Renal pelvis (tissue), 12 donors: Measurements from ENCODE around the gene PSMD14. TPM values are rescaled to one million over a fixed set of nuclear protein-coding genes. Genes with fewer than 3 reads are reported as not detected.
"Not testable (repeated sequence)": the region's sequence is repeated elsewhere in the genome, so short reads cannot be mapped to it uniquely, and the experiment has no call there.

ENCODE experiments used
- DNase-seq: peaks from one replicate; pipeline ENCODE4 v3.0.0-alpha.2; 2013
- long read RNA-seq, 16 experiments: transcript quantifications; one replicate each; lab custom pipeline, GENCODE V29; 2026
- polyA plus RNA-seq, 3 donors: library from polyadenylated mRNA; unstranded; fragments of 120-200 nt; gene quantifications; one replicate each; pipeline ENCODE4 v1.2.1, GENCODE V29; 2013; ENCODE audit not compliant: insufficient read length in 3 of 3

Gene PSMD14
- polyA plus RNA-seq = 10 to 100 TPM; 44.9 to 55.1 (median 51.9) TPM
- long read RNA-seq, donor 1, full-length matches to known transcripts = 34 of 41 reads
- long read RNA-seq, donor 1, partial matches to known transcripts = 7 of 41 reads
- long read RNA-seq, donor 1, other reads (novel, unspliced or antisense) = 0 of 41 reads
- long read RNA-seq, donor 2, full-length matches to known transcripts = 45 of 50 reads
- long read RNA-seq, donor 2, partial matches to known transcripts = 0 of 50 reads
- long read RNA-seq, donor 2, other reads (novel, unspliced or antisense) = 5 of 50 reads
- long read RNA-seq, donor 3, transcript PSMD14-201 (12 exons, 1,954 nt) = major isoform, 34 of 47 reads
- long read RNA-seq, donor 3, partial matches to known transcripts = 11 of 47 reads
- long read RNA-seq, donor 3, other reads (novel, unspliced or antisense) = 0 of 47 reads
- long read RNA-seq, donor 4, transcript PSMD14-201 (12 exons, 1,954 nt) = major isoform, 37 of 39 reads
- long read RNA-seq, donor 4, partial matches to known transcripts = 0 of 39 reads
- long read RNA-seq, donor 4, other reads (novel, unspliced or antisense) = 0 of 39 reads
- long read RNA-seq, donor 5, transcript PSMD14-201 (12 exons, 1,954 nt) = major isoform, 13 of 14 reads
- long read RNA-seq, donor 5, partial matches to known transcripts = 0 of 14 reads
- long read RNA-seq, donor 5, other reads (novel, unspliced or antisense) = 0 of 14 reads
- long read RNA-seq, donor 6, full-length matches to known transcripts = 24 of 29 reads
- long read RNA-seq, donor 6, partial matches to known transcripts = 5 of 29 reads
- long read RNA-seq, donor 6, other reads (novel, unspliced or antisense) = 0 of 29 reads
- long read RNA-seq, donor 7, transcript PSMD14-201 (12 exons, 1,954 nt) = major isoform, 25 of 30 reads
- long read RNA-seq, donor 7, partial matches to known transcripts = 0 of 30 reads
- long read RNA-seq, donor 7, other reads (novel, unspliced or antisense) = 5 of 30 reads
- long read RNA-seq, donor 8, transcript PSMD14-201 (12 exons, 1,954 nt) = major isoform, 9 of 9 reads
- long read RNA-seq, donor 8, partial matches to known transcripts = 0 of 9 reads
- long read RNA-seq, donor 8, other reads (novel, unspliced or antisense) = 0 of 9 reads
- long read RNA-seq, donor 9, full-length matches to known transcripts = 33 of 39 reads
- long read RNA-seq, donor 9, partial matches to known transcripts = 6 of 39 reads
- long read RNA-seq, donor 9, other reads (novel, unspliced or antisense) = 0 of 39 reads
- long read RNA-seq, donor 10, transcript PSMD14-201 (12 exons, 1,954 nt) = major isoform, 23 of 24 reads
- long read RNA-seq, donor 10, partial matches to known transcripts = 0 of 24 reads
- long read RNA-seq, donor 10, other reads (novel, unspliced or antisense) = 0 of 24 reads
- long read RNA-seq, donor 11, transcript PSMD14-201 (12 exons, 1,954 nt) = major isoform, 24 of 25 reads
- long read RNA-seq, donor 11, partial matches to known transcripts = 0 of 25 reads
- long read RNA-seq, donor 11, other reads (novel, unspliced or antisense) = 0 of 25 reads
- long read RNA-seq, donor 12, transcript PSMD14-201 (12 exons, 1,954 nt) = major isoform, 32 of 41 reads
- long read RNA-seq, donor 12, partial matches to known transcripts = 0 of 41 reads
- long read RNA-seq, donor 12, other reads (novel, unspliced or antisense) = 5 of 41 reads
- long read RNA-seq, donor 13, full-length matches to known transcripts = 15 of 15 reads
- long read RNA-seq, donor 13, partial matches to known transcripts = 0 of 15 reads
- long read RNA-seq, donor 13, other reads (novel, unspliced or antisense) = 0 of 15 reads
- long read RNA-seq, donor 14 = 0 reads
- long read RNA-seq, donor 15, full-length matches to known transcripts = 34 of 467 reads
- long read RNA-seq, donor 15, partial matches to known transcripts = 433 of 467 reads
- long read RNA-seq, donor 15, other reads (novel, unspliced or antisense) = 0 of 467 reads
- long read RNA-seq, donor 16, full-length matches to known transcripts = 43 of 43 reads
- long read RNA-seq, donor 16, partial matches to known transcripts = 0 of 43 reads
- long read RNA-seq, donor 16, other reads (novel, unspliced or antisense) = 0 of 43 reads

GRCh38 chr2:161308178-161308955, at the start of gene PSMD14:
PSMD14 (plus strand) TSS chr2:161308425; CDS start chr2:161318826, 10,401 bp downstream.
- DNase-seq = peak; percentile 91

GRCh38 chr2:161265874-161266273, 42.4 kb upstream of the PSMD14 start:
- DNase-seq = no peak

GRCh38 chr2:161269111-161269510, 39.1 kb upstream of the PSMD14 start:
- DNase-seq = no peak

GRCh38 chr2:161273038-161273760, 35.0 kb upstream of the PSMD14 start:
- peak; percentile 20 for DNase-seq

DNA sequence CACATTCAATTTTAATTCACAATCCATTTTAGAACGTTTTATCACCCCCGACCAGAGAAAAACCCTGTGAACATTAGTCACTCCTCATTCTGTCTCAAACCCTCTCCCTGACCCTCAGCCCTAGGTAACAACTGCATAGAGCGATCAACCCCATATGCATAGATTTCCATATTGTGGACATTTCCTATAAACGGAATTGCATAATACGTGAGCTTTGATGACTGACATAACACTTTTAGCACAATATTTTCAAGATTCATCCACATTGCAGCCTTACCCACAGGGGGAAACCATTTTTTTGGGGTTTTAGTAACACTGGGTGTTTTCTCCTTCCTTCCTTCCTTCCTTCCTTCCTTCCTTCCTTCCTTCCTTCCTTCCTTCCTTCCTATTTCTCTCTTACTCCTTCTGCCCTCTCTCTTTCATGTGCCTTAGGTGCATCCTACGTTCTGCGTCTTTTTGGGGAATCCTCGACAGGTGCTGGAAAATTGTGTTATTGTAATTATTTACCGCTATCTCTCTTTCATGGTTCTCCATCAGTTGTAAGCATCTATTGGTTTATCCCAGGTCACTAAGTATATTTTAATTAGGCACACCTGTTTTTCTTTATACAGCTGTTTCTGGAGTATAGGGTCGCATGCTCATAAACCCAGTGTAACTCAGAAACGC, 29.5 kb upstream of the PSMD14 start:
- DNase-seq = not testable (repeated sequence)

DNA sequence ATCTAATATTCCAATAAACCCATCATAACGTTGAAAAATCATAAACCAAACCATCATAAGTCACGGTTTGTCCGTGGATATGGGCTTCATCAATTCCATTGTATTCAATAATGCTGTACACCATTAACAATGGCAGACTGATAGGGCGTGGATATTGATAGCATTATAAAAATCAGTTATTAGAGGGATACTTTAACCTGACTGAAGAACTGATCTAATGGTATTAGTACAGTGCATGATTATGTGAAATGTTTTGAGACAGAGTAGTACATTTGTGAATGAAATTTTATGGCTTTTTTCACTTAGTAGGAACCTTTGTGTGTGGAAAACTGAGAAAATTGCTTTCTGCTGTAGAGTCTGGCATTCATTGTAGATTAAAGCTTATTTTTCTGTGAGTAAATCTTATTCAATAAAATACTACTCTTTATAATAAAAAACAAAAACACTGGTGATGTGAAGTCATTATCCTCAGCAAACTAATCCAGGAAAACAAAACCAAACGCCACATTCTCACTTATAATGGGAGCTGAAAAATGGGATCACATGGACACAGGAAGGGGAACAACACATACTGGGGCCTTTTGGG, 28.9 kb upstream of the PSMD14 start:
- DNase-seq = not testable (repeated sequence)

- not testable (repeated sequence) for DNase-seq
Observed at GRCh38 chr2:161280906-161281323, 27.3 kb upstream of the PSMD14 start.

DNA sequence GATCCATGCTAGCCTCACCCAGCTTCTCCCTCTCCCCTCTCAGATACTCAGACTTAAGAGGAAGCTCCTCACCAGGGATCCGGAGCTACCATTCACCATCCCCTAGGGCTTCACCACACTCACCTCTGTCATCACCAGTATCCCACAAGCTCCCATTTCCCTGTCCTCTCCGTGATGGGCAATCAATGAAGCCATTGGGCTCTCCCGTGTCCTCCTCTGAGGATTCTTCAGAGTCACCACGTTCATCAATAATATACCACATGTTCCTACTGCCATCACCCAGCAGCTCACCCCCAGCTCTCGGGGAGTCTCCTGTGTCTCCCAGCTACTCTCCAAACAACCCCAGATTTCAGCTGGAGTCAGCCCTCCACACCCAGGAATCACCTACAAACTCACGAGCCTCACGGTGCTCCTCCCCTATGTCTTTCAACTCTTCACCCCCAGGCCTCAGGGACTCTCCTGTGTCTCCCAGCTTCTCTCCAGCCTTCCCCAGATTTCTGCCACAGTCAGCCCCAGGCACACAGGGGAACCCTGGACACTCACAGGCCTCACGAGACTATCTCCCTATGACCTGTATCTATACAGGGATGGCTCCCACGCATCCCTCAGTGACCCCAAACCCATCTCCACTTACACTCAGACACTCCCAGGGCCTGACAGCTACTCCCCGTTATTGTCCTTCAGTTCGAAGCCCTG, 26.5 kb upstream of the PSMD14 start:
- not testable (repeated sequence) for DNase-seq

DNA sequence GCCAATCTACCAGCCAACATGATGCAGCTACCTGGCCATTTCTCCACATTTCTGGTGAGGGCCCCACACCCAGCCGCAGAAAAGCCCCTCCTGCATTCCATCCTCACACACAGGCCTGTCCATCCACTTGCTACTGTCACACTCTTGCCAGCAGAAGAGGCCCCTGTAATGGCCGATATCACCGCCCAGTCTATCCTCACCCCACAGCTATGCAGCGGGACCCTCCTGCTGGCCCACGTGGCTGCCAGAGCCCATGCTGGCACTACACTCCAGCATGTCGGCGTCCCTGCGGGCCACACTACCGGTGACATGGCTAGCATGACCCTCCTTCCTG, 25.9 kb upstream of the PSMD14 start:
- not testable (repeated sequence) for DNase-seq

DNA sequence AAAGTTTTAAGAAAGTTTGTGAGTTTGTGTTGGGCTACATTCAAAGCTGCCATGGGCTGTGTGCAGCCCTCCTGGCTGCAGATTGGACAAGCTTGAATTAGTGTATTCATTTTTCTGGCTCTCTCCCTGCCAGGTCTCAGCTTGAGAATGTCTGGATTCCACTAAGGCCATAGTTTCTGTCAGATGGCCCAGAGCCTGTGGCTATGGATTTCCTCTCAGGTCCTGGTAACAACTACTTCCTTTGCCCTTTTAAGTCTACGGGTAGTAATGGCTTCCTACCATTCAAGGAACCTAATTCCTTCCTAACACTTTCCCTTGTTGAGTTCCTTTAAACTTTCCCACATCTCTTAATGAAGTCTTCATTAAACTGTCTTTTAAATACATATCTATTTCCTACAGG, 24.3 kb upstream of the PSMD14 start:
- DNase-seq = no peak

GRCh38 chr2:161303535-161304050, 4.6 kb upstream of the PSMD14 start:
- DNase-seq = no peak

- no peak for DNase-seq
Observed at GRCh38 chr2:161306919-161307318, 1.3 kb upstream of the PSMD14 start.

DNA sequence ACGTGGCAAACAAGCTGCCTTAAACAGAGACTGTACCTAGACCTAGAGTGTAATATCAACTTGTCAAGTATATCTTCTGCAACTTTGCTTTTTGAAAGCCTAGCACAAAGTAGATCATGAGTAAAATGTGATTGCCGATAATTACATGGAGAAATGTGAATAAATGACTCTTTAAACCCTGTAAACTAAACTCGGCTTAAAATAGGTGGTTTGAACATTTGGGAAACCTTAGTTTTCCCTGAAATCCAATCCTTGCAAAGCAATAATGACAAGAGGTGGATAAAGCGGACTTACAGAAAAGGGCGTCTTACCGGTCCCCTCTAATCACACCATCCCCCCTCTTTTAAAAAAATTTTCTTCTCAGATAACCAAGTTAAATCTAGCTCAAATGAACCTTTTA, 549 bp upstream of the PSMD14 start:
- no peak for DNase-seq

DNA sequence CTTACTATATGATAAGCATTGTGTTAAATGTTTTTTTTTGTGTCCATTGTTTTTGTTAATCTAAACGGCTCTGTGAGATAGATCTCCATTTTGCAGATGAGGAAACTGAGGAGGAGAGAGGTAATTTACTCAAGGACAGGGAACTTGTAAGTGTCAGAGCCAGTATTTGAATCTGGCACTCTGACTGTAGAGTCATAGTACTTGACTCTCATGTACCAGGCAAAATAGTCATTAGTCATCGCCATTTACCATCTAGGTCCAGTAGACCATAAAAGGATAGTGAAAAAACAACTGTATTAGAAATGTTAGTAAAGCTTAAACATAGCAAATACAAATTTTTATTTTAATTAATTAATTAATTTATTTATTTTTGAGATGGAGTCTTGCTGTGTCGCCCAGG, 4.8 kb downstream of the PSMD14 start:
- DNase-seq = no peak

- DNase-seq = no peak
Observed at GRCh38 chr2:161315380-161315779, 7.2 kb downstream of the PSMD14 start.

- no peak for DNase-seq
Observed at GRCh38 chr2:161316701-161317100, 8.5 kb downstream of the PSMD14 start.
